Measurements from ENCODE around the gene FTH1.

FTH1 gene

GRCh38 chr11:61985869-61986268, 18.4 kb upstream of the FTH1 start:
- DNase-seq = no peak

- no peak for DNase-seq
Measured at GRCh38 chr11:61983419-61983818, 16.0 kb upstream of the FTH1 start.

- DNase-seq = no peak
Measured at GRCh38 chr11:61980783-61981541, 13.5 kb upstream of the FTH1 start.

GRCh38 chr11:61978703-61979661, 11.5 kb upstream of the FTH1 start:
- DNase-seq = no peak

GRCh38 chr11:61976813-61977475, 9.5 kb upstream of the FTH1 start:
- DNase-seq = no peak

GRCh38 chr11:61976420-61976800, 9.0 kb upstream of the FTH1 start:
- DNase-seq = no peak

GRCh38 chr11:61975638-61976419, 8.4 kb upstream of the FTH1 start:
- no peak for DNase-seq

- peak; percentile 39 for DNase-seq
Measured at GRCh38 chr11:61974766-61975631, 7.6 kb upstream of the FTH1 start.

GRCh38 chr11:61973476-61974162, 6.2 kb upstream of the FTH1 start:
- no peak for DNase-seq

GRCh38 chr11:61972672-61973475, 5.4 kb upstream of the FTH1 start:
- peak; percentile 49 for DNase-seq

GRCh38 chr11:61972112-61972671, 4.8 kb upstream of the FTH1 start:
- no peak for DNase-seq

GRCh38 chr11:61971248-61972111, 4.0 kb upstream of the FTH1 start:
- DNase-seq = peak; percentile 83

- DNase-seq = no peak
Measured at GRCh38 chr11:61969838-61970662, 2.6 kb upstream of the FTH1 start.

- DNase-seq = no peak
Measured at GRCh38 chr11:61969391-61969758, 1.9 kb upstream of the FTH1 start.

- DNase-seq = no peak
Measured at GRCh38 chr11:61968758-61969390, 1.4 kb upstream of the FTH1 start.

- DNase-seq = peak; percentile 89
Measured at GRCh38 chr11:61967924-61968757, 707 bp upstream of the FTH1 start.

All from right kidney (tissue), 1 donor.